ENCODE measurements around the gene NMRK1.

NMRK1 gene

GRCh38 chr9:75061169-75061568 is 26.8 kb downstream of the NMRK1 start:
- ChIA-PET CTCF (interaction anchor here (0.6 kb wide), 2 partner anchors 10 to 264 kb away, joined by 3 read pairs; no protein-coding TSS in a partner anchor), POLR2A (no interaction called here)
- Histone ChIP-seq H3K36me3 (ENCODE audit: control insufficient read depth in 2 of 2, insufficient read depth in 1 of 2, low read length in 2 of 2) (peaks cover 0 to 4% of the 10 kb centered on the region in 2 experiments; a peak in 1 of 3 replicates), H3K4me3 (ENCODE audit: low read depth, low read length) (no peak overlapping the region), H3K4me1 (ENCODE audit: control insufficient read depth, insufficient read depth, low read length) (no peaks in the 10 kb centered on the region), H3K9me3 (ENCODE audit: control insufficient read depth, insufficient read depth, low read depth, low read length) (no peaks in the 10 kb centered on the region), H3K27ac (ENCODE audit: extremely low read depth, low read depth, low read length) (no peak overlapping the region)
- TF ChIP-seq ZSCAN5A (tag by site-specific recombination; IDR thresholded peaks at IDR 0.05) (no peak), ZNF830 (tag by site-specific recombination; IDR thresholded peaks at IDR 0.05; ENCODE audit: low read depth) (no peak), OVOL3 (tag by site-specific recombination; IDR thresholded peaks at IDR 0.05) (no peak), ZNF140 (tag by site-specific recombination; IDR thresholded peaks at IDR 0.05) (no peak), ZNF366 (tag by site-specific recombination; conservative IDR thresholded peaks at IDR 0.05) (no peak), ZNF701 (tag by site-specific recombination; IDR thresholded peaks at IDR 0.05) (no peak), ZNF132 (tag by site-specific recombination; IDR thresholded peaks at IDR 0.05; ENCODE audit: borderline replicate concordance) (no peak), ZNF280D (tag by site-specific recombination; IDR thresholded peaks at IDR 0.05) (no peak), ZNF558 (tag by site-specific recombination; IDR thresholded peaks at IDR 0.05) (no peak)
- TF ChIP-seq, protein P1, sequence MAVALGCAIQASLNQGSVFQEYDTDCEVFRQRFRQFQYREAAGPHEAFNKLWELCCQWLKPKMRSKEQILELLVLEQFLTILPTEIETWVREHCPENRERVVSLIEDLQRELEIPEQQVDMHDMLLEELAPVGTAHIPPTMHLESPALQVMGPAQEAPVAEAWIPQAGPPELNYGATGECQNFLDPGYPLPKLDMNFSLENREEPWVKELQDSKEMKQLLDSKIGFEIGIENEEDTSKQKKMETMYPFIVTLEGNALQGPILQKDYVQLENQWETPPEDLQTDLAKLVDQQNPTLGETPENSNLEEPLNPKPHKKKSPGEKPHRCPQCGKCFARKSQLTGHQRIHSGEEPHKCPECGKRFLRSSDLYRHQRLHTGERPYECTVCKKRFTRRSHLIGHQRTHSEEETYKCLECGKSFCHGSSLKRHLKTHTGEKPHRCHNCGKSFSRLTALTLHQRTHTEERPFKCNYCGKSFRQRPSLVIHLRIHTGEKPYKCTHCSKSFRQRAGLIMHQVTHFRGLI (tag by site-specific recombination; IDR thresholded peaks at IDR 0.05), result no peak
- TF ChIP-seq, protein P2, sequence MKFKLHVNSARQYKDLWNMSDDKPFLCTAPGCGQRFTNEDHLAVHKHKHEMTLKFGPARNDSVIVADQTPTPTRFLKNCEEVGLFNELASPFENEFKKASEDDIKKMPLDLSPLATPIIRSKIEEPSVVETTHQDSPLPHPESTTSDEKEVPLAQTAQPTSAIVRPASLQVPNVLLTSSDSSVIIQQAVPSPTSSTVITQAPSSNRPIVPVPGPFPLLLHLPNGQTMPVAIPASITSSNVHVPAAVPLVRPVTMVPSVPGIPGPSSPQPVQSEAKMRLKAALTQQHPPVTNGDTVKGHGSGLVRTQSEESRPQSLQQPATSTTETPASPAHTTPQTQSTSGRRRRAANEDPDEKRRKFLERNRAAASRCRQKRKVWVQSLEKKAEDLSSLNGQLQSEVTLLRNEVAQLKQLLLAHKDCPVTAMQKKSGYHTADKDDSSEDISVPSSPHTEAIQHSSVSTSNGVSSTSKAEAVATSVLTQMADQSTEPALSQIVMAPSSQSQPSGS (tag by site-specific recombination; IDR thresholded peaks at IDR 0.05; ENCODE audit: low read depth), result no peak

DNA sequence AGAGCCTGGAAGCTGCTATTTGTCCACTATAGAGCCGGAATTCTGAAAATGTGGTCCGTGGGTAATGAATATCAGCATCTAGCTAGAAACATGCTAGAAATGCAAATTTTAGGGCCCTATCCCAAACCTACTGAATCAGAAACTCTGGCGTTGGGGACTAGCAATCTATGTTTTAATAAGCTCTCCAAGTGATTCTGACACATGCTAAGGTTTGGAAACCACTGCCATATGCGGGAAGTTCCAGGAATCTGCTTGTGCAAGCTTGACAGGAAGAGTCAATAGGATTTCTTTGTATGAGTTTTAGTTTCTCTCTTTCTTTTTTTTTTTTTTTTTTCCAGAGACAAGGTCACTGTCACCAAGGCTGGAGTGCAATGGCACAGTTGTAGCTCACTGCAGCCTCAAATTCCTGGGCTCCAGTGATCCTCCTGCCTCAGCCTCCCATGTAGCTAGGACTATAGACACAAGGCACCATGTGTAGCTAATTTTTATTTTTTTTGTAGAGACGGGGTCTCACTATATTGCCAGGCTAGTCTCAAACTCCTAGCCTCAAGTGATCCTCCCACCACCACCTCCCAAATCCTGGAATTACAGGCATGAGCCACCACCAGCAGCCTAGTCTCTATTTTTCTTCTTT is 33.5 kb downstream of the NMRK1 start:
- POLR2A ChIA-PET, result interaction anchor here (1.2 kb wide), 1 partner anchor 26 kb away, joined by 3 read pairs; the partner anchor contains the start of gene CARNMT1
- TF ChIP-seq ZBTB7A (tag by site-specific recombination; IDR thresholded peaks at IDR 0.05; ENCODE audit: low read depth) (no peak), ZFP3 (tag by site-specific recombination; IDR thresholded peaks at IDR 0.05; ENCODE audit: low read depth) (no peak), ZNF311 (tag by site-specific recombination; IDR thresholded peaks at IDR 0.05; ENCODE audit: borderline replicate concordance) (no peak), ZNF302 (tag by site-specific recombination; IDR thresholded peaks at IDR 0.05; ENCODE audit: low read depth) (no peak), KLF7 (tag by site-specific recombination; IDR thresholded peaks at IDR 0.05; ENCODE audit: borderline replicate concordance) (no peak), ZFP41 (tag by site-specific recombination; IDR thresholded peaks at IDR 0.05; ENCODE audit: borderline replicate concordance) (no peak), ZNF777 (tag by site-specific recombination; IDR thresholded peaks at IDR 0.05; ENCODE audit: borderline replicate concordance) (no peak), ZNF837 (tag by site-specific recombination; IDR thresholded peaks at IDR 0.05) (no peak), ZNF580 (tag by site-specific recombination; IDR thresholded peaks at IDR 0.05) (no peak), ZNF521 (tag by site-specific recombination; IDR thresholded peaks at IDR 0.05) (no peak), ZNF596 (tag by site-specific recombination; IDR thresholded peaks at IDR 0.05) (no peak), ZSCAN23 (tag by site-specific recombination; IDR thresholded peaks at IDR 0.05) (no peak), ZNF121 (tag by site-specific recombination; IDR thresholded peaks at IDR 0.05) (no peak), ZNF555 (tag by site-specific recombination; conservative IDR thresholded peaks at IDR 0.05) (no peak), ZNF341 (tag by site-specific recombination; IDR thresholded peaks at IDR 0.05; ENCODE audit: low read depth) (no peak), WT1 (tag by site-specific recombination; IDR thresholded peaks at IDR 0.05) (no peak), ZSCAN16 (tag by site-specific recombination; IDR thresholded peaks at IDR 0.05) (no peak)

More for the DNA sequence above, 33.5 kb downstream of the NMRK1 start:
- H3K36me3 ChIP-seq (ENCODE audit: control insufficient read depth in 2 of 2, insufficient read depth in 1 of 2, low read length in 2 of 2), result no peaks in the 10 kb centered on the region
- no peak overlapping the region for H3K4me3 ChIP-seq (ENCODE audit: low read depth, low read length)
- CTCF ChIA-PET, result interaction anchor here (0.6 kb wide), 3 partner anchors 52 to 799 kb away, joined by 3 to 4 read pairs (median 3); no protein-coding TSS in a partner anchor
- H3K27ac ChIP-seq (ENCODE audit: extremely low read depth, low read depth, low read length), result no peak overlapping the region
- H3K4me1 ChIP-seq (ENCODE audit: control insufficient read depth, insufficient read depth, low read length), result no peaks in the 10 kb centered on the region
- H3K9me3 ChIP-seq (ENCODE audit: control insufficient read depth, insufficient read depth, low read depth, low read length), result no peaks in the 10 kb centered on the region

All from HEK293 (cell line).